GM18520 (cell line): ENCODE measurements around the gene PRM1.

Experiments used
- ATAC-seq: cut with Tn5 transposase; IDR thresholded peaks from one replicate; pipeline ENCODE4 v1.9.1; 2021; ENCODE audit not compliant: unreplicated experiment

The PRM1 gene

DNA sequence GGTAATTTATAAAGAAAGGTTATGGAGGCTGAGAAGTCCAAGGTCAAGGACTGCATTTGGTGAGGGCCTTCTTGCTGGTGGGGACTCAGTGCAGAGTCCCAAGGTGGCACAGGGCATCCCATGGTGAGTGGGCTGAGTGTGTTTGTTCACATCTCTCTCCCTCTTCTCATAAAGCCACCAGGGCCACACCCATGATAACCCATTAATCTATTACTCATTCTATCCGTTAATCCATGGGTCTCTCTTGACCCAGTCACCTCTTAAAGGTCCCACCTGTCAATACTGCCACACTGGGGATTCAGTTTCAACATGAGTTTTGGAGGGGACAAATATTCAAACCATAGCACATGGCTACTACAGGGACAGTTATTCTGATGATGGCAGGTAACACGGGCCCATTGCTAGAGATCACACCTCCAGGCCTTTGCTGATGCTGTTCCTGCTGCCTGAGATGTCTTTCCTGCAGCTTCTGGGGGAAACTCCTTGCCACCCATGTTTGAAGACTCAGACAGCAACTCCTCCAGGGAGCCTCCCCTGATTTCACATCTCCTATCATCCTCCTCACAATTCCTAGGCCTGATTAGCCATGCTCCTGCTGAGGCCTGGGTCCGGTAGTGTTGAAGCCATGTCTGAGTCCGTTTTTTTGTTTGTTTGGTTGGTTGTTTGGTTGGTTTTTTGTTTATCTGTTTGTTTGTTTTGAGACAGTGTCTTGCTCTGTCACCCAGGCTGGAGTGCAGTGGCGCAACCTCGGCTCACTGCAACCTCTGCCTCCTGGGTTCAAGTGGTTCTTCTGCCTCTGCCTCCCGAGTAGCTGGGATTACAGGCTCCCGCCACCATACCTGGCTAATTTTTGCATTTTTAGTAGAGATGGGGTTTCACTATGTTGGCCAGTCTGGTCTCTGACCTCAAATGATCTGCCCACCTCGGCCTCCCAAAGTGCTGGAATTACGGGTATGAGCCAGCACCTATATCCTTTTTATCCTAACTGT lies 41.2 kb downstream of the PRM1 start:
- ATAC-seq = no peak

DNA sequence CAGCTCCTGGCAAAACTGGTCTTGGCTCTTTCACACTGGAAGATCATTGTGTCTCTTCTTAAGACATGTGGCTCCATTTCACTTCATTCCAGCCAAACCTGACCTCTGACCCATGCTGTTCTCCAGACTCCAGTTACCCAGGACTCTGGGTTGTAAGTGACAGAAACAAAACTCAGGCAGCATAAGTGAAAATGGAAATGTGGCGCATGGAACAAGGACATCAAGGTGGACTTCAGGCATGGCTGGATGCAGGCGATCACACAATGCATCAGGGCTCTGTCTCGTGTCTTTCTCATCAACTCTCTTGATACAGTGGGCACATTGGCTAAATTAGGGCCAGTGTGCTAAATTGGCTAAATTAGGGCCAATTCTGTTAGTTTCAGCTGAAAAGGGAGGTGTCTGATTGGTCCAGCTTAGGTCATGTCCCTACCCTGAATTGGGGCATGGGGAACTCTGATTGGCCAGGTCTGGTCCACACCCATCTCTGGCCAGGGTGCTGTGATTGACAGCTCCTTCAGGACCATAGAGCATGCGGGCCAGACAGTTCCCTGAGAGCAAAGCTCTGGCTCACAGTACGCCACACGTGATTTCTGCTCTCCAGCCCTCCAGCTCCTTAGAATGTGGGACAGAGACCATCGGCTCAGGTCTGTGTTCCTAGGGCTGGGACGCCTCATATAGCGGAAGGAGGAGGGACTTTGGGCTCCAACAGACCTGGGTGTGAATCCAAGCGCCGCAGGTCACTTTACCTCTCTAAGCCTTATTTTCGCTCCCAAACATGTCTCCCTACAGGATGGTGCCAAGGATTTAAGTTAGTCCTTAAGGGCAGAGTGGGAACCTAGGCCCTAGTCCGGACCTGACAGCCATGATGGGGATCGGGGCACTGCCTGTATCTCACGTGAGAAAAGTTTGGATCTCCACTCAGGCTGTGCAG lies 42.6 kb downstream of the PRM1 start:
- ATAC-seq = no peak

DNA sequence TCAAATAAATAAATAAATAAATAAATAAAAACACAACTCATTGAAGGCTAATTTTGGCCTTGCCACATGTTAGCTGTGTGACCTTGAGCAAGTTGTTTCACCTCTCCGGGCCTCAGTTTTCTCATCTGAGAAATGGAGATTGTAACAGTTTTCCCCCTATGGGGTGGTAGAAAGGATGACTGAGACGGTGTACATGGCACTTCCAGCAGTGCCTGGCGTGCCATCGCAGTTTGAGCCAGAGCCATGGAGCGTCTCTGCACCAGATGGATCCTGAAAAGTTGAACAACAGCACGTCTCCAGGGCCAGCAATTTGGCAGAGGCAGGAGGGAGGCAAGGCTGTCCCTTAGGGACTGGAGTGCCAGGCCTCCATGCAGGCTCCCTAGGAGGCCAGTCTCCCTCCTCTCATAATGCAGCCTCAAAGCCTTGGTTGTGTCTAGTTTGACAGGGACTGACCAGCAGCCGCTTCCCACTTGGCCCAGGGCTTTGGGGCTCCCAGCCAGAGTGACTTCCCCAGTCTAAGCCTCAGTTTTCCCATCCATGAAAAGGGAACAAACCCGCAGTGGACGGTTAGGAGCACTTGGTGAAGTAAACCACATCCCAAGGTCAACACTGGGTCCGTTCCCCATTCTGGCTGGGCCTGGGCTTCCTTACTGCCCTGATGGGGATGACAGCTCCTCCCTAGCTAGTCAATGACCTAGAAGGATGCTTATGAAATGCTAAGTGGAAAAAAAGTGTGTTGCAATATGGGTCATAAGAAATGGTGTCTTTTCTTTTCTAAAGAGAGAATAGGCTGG lies 44.5 kb downstream of the PRM1 start:
- ATAC-seq = no peak

DNA sequence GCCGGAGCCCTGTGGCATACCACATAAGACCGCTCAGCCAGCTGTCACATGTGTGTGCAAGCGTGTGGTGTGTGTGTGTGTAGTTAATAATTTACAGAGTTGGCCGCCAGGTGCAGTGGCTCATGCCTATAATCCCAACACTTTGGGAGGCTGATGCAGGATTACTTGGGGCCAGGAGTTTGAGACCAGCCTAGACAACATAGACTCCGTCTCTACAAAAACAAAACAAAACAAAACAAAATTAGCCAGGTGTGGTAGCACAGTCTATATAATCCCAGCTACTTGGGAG lies 45.5 kb downstream of the PRM1 start:
- no peak for ATAC-seq

DNA sequence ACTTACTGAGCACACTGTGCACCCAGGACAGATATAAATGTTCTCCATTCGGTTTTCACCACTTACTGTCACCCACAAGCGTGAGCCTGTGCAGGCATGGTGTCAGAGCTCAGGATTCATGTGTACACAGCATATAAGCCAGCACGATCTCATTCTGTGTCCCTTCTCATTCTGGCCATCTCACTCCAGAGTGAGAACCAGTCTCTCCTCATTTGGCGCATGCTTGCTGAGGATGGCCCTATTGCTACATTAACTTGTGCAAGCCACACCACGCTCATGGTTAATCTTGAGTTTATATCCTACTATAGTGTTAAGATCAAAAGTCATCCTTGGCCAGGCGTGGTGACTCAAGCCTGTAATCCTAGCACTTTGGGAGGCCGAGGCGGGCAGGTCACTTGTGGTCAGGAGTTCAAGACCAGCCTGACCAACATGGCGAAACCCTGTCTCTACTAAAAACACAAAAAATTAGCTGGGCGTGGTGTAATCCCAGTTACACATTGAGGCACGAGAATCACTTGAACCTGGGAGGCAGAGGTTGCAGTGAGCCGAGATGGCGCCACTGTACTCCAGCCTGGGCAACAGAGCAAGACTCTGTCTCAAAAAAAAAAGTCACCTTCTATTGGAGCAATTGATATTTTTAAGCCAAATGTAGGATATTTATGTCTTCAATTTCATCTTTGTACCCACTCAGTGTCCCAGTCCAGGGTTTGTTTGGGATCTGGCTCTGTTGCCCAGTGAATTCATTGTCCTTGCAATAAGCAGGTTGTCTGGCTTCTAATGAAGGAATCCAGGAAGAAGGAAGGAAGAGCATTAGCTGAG lies 46.0 kb downstream of the PRM1 start:
- ATAC-seq = no peak

DNA sequence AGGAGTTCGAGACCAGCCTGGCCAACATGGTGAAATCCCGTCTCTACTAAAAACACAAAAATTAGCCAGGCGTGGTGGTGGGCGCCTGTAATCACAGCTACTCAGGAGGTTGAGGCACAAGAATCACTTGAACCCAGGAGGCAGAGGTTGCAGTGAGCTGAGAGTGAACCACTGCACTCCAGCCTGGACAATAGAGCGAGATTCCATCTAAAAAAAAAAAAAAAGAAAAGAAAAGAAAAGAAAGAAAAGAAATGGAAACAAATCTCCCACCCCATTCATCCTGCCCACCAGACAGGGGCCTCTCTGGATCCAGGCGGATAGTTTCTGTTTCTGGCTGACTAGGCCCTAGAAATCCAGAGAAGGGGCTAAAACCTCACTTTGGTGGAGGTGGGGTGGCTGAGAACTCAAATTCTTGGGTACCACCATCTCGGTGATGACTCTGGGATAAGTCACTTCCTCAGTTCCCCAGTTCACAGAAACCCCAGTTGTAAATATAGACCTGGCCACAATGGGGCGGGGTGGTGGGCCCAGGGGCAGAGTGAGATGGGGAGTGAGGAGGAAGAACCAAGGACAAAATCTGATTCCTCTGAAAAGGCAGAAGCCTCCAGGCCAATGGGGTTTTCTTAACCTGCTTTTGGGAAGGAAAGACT lies 47.3 kb downstream of the PRM1 start:
- no peak for ATAC-seq

DNA sequence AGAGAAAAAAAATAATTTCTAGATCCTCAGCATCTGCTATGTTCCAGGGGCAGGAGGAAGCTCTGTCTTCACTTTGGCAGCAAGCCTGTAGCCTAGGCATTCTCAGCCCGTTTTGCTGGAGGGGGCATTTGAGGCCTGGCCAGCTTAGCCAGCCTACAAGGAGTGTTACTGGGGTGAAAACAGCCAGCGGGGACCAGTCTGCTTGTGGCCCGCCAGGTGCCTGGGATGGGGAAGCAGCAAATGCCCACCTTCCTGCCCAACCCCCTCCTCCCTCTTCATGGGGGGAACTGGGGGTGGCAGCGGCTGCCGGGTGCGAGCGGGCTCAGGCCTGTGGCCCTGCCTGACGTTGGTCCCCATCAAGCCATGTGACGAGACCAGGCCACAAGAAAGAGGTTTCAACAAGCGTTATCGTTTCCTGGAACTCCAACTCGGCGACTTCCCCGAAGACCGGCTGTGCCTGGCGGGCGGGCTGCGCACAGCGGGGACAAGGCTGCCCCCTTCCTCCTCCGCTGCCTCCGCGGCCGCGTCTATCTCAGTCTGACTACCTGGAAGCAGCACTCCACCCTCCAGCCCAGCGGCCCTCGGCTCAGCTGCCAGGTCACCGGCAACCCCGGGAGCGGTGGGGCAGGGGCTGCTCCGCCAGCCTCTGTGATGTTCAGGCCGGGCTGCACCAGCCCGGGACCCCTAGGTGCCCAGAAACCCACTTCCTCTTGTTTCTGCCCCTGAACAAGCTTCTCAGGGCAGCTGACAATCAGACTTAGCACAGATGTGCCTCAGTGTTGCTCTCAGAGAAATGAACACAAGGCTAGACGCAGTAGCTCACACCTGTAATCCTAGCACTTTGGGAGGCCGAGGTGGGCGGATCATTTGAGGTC lies 48.0 kb downstream of the PRM1 start:
- no peak for ATAC-seq

DNA sequence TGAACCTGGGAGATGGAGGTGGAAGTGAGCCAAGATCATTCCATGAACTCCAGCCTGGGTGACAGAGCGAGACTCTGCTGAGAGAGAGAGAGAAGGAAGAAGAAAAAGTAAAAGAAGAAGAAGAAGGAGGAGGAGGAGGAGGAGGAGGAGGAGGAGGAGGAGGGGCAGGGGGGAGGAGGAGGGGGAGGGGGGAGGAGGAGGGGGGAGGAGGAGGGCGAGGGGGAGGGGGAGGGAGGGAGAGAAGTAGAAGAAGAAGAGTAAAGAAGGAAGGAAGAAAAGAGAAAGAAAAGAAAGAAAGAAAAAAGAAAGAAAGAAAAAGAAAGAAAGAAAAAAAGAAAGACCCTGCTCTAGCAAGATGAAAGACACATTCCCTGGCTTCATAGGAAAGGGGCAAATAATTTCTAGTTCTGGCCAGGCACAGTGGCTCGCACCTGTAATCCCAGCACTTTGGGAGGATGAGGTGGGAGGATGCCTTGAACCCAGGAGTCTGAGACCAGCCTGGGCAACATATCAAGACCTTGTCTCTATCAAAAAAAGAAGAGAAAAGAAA lies 48.8 kb downstream of the PRM1 start:
- ATAC-seq = no peak

DNA sequence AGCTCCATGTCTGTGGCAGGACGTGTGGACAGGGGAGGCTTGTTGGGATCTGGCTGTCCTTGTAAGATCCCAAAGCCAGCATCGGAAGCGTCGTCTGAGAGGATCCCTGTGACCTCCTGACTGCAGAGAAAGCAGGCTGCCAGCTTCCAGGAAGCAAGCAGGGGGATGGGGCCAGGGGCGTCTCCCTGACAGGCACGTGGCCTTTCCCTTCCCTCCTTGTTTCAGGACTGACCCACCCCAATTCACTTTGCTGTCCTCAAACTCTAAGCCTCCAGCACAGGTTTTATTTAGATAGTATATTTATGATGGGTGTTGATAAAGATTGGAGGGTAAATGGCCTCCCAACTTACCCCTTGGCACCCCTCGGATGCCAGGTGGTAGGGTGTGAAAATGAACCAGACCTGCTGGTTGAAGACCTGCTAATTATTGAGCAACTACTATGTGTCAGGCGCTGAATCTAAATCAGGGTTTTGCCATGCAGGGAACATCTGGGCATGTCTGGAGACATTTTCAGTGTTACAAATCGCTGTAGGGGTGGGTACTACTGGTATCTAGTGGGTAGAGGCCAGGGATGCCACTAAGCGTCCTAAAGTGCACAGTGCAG lies 49.7 kb downstream of the PRM1 start:
- ATAC-seq = no peak
